ENCODE measurements around the gene BUD31.
"Not testable (repeated sequence)": the region's sequence is repeated elsewhere in the genome, so short reads cannot be mapped to it uniquely, and the experiment has no call there.

The BUD31 gene

GRCh38 chr7:99420986-99421385, 12.2 kb downstream of the BUD31 start:
- in situ Hi-C loops (cut with HindIII; ENCODE audit: low pct_ligation_motif_present, low pct_unique_long_range_greater_than_20kb, low sequenced_read_pairs): no loop called here

DNA sequence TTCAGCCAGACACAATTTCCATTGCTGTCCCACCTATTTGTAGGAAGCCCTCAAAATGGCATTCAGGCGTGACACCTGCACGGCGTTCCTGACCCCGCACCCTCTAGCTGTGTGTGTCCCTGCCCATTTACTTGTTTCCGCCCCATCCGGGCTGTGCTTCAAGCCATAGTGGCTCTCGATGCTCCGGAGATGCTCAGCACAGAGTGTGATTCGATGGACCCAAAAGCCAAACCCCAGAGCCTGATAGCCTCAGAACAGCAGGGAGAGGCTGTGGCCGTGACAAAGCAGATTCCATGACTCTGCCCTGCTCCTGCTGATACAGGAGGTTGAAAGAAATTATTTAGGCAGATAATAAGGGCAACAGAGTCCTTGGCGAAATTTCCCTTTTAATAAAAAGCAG, 13.4 kb downstream of the BUD31 start:
- in situ Hi-C loops (cut with HindIII; ENCODE audit: low pct_ligation_motif_present, low pct_unique_long_range_greater_than_20kb, low sequenced_read_pairs): no loop called here
- no peak for DNase-seq

More at GRCh38 chr7:99420986-99421385, 12.2 kb downstream of the BUD31 start:
- no peak for DNase-seq

DNA sequence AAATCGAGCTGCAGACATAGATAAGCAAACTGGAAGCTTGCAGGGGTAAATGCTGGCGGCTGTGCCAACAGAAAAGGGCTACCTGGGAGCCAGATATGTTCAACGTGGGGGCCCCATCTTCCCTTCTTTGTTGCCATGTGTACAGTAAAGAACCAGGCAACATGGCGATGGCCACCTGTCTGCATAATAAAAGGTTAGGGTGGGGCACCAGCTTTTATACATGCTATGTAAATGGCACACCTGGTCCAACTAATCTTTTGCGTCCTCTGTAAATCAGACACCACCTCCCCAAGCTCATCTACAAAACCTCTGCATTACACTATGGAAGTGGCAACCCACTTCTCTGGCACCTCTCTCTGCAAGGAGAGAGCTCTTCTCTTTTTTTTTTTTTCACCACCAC, 13.9 kb downstream of the BUD31 start:
- DNase-seq: no peak
- in situ Hi-C loops (cut with HindIII; ENCODE audit: low pct_ligation_motif_present, low pct_unique_long_range_greater_than_20kb, low sequenced_read_pairs): no loop called here

DNA sequence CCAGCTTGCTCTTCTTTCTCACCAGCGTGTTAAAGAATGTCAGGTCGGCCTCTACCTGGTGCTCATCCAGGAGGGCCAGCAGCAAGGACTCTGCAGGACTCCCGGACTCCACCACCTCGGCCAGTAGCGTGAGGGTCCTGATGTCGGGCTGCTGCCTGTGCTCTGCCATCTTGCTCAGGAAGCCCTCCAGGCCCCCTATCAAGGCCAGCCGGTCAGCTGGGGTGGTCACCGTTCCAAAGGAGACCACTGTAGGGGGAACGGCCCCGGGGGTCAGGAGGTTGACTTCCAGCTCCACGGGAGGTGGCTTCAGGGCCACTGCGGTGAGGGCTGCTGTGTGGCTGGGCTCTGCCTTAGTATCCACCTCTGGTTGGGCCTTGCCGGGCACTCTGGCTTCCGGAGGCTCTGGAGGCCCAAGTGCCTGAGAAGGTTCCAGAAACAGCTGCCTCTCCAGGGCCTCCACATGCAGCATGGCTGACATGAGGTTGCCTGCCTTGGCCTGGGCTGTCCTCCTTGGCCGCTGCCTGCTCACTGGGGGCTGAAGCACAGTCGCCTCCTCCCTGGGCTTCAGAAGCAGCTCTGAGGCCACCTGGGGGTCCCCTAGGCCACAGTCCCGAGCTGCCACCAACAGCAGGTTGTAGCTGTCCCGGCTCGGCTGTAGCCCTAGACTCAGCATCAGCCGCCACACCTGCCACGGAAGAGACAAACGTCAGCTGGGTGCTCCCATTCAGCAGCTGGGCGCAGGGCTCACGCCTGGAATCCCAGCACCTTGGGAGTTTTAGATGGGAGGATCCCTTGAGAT, 16.4 kb downstream of the BUD31 start:
- in situ Hi-C loops (cut with HindIII; ENCODE audit: low pct_ligation_motif_present, low pct_unique_long_range_greater_than_20kb, low sequenced_read_pairs): no loop called here
- DNase-seq: no peak

DNA sequence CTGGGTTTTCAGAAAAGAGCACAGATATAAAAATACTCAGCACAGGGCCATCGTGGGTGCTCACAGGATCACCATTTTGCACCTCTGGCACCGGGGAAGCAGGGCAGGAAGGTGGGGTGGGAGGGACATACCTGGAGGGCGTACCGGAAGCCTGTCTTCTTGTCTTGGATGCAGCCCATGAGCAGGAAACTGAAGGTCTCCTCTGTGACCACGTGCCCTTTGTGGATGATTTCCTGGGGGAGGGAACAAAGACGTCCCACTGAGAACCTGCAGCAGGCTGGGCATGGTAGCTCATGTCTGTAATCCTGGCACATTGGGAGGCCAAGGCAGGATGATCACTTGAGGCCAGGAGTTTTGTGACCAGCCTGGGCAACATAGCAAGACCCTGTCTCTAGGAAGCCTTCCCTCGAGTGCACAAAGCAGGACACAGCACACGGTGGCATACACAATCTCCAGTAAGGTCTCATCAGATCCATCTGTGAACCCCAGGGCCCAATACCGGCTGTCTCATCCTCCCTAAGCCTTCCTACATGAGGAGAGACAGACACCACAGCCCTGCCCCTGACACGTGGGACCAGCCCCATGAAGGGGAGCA, 20.3 kb downstream of the BUD31 start:
- DNase-seq: no peak
- in situ Hi-C loops (cut with HindIII; ENCODE audit: low pct_ligation_motif_present, low pct_unique_long_range_greater_than_20kb, low sequenced_read_pairs): no loop called here

- DNase-seq: no peak
- in situ Hi-C loops (cut with HindIII; ENCODE audit: low pct_ligation_motif_present, low pct_unique_long_range_greater_than_20kb, low sequenced_read_pairs): no loop called here
Observed at GRCh38 chr7:99429756-99430155, 21.0 kb downstream of the BUD31 start.

- DNase-seq; in situ Hi-C loops (cut with HindIII; ENCODE audit: low pct_ligation_motif_present, low pct_unique_long_range_greater_than_20kb, low sequenced_read_pairs): not testable (repeated sequence)
Observed at GRCh38 chr7:99431756-99432540, 23.2 kb downstream of the BUD31 start.

DNA sequence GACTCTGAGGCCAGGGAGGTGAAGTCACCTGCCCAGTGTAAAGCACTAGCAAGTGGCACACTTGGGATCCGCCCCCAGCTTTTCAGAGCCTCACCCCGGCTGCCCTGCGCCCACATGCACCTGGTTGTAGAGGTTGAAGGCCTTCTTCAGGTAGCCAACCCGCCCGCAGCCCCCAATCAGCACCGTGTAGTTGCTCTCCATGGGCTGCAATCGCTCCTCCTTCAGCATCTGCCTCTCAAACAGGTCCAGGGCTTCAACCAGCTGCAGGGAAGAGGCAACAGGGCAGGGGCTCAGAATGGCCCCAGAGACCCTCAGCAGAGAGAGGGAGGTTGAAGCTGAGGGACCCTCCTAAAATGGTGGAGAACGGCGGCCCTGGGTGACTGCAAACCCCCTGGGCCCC, 24.4 kb downstream of the BUD31 start:
- DNase-seq: no peak
- in situ Hi-C loops (cut with HindIII; ENCODE audit: low pct_ligation_motif_present, low pct_unique_long_range_greater_than_20kb, low sequenced_read_pairs): no loop called here

GRCh38 chr7:99437946-99438572, 29.3 kb downstream of the BUD31 start:
- in situ Hi-C loops (cut with HindIII; ENCODE audit: low pct_ligation_motif_present, low pct_unique_long_range_greater_than_20kb, low sequenced_read_pairs): no loop called here
- DNase-seq: peak; percentile 24

DNA sequence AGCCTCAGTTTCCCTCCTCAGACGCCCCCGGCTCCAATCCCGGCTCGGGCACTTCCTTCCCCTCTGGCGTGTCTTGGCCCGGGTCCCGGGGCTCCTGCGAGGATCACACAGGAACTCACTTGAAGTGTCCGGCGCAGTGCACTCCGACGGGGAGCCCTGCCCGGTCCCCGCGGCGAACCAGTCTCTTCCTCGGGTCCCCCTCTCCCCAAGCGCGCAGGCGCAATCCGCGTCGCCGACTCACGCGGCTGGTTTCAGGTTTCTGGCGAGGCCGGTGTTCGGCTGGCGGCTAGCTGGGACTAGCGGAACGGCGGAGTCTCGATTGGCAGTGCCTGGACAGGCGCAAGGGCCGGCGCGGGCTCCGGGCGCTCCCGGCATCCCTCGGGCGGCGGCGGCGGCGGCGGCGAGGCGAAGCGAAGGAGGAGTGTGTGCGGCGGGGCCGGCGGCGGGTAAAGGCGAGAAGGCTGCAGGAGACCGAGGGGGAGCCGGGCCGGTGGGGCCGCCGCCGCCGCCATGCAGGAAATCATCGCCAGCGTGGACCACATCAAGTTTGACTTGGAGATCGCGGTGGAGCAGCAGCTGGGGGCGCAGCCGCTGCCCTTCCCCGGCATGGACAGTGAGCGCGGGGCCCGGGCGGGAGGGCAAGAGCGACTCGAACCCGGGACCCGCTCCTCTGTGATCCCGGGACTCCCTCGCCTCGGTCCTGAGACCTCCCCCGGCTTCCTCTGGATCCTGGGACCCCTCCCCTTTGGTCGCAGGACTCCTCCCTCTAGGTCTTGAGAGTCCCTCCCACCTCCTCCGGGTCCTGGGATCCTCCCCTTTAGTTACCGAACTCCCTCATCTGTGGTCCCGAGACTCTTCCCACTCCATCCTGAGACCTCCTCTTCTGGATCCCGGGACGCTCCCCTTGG, 30.1 kb downstream of the BUD31 start, which contains the start of the genes CPSF4 and PTCD1:
CPSF4 (plus strand) TSS at position 371 of the 908 bp plus-strand sequence; CDS start at position 511, 140 bp downstream.
PTCD1 (minus strand) TSS at position 226 of the 908 bp plus-strand sequence. CDS start 3,556 bp downstream, outside the sequence.
- in situ Hi-C loops (cut with HindIII; ENCODE audit: low pct_ligation_motif_present, low pct_unique_long_range_greater_than_20kb, low sequenced_read_pairs): no loop called here
- peak; percentile 99 for DNase-seq

GRCh38 chr7:99440195-99440594, 31.4 kb downstream of the BUD31 start:
- no peak for DNase-seq
- in situ Hi-C loops (cut with HindIII; ENCODE audit: low pct_ligation_motif_present, low pct_unique_long_range_greater_than_20kb, low sequenced_read_pairs): no loop called here

GRCh38 chr7:99446096-99446495, 37.3 kb downstream of the BUD31 start:
- DNase-seq: no peak
- in situ Hi-C loops (cut with HindIII; ENCODE audit: low pct_ligation_motif_present, low pct_unique_long_range_greater_than_20kb, low sequenced_read_pairs): no loop called here

DNA sequence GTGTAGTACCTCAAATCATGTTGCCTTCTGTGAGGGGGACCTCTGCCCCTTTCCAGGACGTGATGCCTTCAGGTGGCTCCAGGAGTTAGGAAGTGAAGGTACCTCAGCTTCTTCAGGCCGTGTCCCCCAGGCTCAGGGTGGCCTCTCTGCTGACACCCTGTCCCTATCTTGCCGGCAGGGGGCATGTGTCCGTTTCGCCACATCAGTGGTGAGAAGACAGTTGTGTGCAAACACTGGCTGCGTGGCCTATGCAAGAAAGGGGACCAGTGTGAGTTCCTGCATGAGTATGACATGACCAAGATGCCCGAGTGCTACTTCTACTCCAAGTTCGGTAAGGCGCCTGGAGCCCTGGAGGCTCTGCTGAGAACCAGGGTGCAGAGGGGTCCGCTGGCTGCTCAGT, 39.2 kb downstream of the BUD31 start:
- DNase-seq: no peak
- in situ Hi-C loops (cut with HindIII; ENCODE audit: low pct_ligation_motif_present, low pct_unique_long_range_greater_than_20kb, low sequenced_read_pairs): no loop called here

DNA sequence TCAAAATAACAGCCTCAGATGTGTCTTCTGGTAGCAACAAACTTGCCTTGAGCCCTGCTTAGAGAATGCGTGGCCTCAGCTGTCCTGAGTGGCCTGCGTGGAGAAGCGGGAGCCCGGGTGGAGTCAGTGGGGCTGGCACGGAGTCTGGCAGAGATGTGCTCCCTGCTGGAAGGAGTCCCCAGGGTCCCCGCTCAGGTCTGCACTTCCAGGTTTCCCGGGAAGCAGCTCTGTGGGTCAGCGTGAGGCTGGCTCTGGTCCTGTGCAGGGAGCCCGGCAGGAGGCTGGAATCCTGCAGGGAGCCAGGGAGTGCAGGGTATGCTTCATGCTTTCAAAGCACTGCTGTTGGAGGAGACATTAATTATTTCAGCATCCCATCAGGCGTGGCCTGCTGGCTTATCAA, 40.1 kb downstream of the BUD31 start:
- in situ Hi-C loops (cut with HindIII; ENCODE audit: low pct_ligation_motif_present, low pct_unique_long_range_greater_than_20kb, low sequenced_read_pairs): no loop called here

DNA sequence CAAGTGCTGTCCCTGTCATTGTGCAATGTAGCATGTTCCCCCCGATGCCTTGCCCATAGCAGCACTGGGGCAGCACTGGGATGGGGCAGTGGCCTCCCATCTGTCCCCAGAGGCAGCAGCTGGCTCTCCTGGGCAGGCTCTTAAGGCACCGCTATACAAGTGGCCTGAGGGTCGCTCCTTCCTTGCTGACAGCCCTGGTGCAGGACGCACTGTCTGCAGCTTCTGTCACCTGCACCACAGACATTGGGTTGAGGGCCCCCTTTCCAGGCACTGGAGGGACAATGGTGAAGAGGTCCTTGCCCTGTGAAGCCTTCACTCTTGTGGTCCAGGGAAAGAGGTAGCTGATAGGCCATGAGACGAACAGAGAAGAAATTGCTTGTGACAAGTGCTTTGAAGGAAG, 40.6 kb downstream of the BUD31 start:
- no peak for DNase-seq
- in situ Hi-C loops (cut with HindIII; ENCODE audit: low pct_ligation_motif_present, low pct_unique_long_range_greater_than_20kb, low sequenced_read_pairs): no loop called here

More for the DNA sequence above, 40.1 kb downstream of the BUD31 start:
- no peak for DNase-seq

GRCh38 chr7:99451936-99452335, 43.2 kb downstream of the BUD31 start:
- in situ Hi-C loops (cut with HindIII; ENCODE audit: low pct_ligation_motif_present, low pct_unique_long_range_greater_than_20kb, low sequenced_read_pairs): no loop called here
- no peak for DNase-seq

GRCh38 chr7:99452541-99452940, 43.8 kb downstream of the BUD31 start:
- DNase-seq: no peak
- in situ Hi-C loops (cut with HindIII; ENCODE audit: low pct_ligation_motif_present, low pct_unique_long_range_greater_than_20kb, low sequenced_read_pairs): no loop called here

- DNase-seq: no peak
- in situ Hi-C loops (cut with HindIII; ENCODE audit: low pct_ligation_motif_present, low pct_unique_long_range_greater_than_20kb, low sequenced_read_pairs): no loop called here
Observed at GRCh38 chr7:99453105-99453504, 44.3 kb downstream of the BUD31 start.

Measured in ACHN (cell line).